ENCODE measurements around the gene NIPSNAP3A.

Gene NIPSNAP3A

DNA sequence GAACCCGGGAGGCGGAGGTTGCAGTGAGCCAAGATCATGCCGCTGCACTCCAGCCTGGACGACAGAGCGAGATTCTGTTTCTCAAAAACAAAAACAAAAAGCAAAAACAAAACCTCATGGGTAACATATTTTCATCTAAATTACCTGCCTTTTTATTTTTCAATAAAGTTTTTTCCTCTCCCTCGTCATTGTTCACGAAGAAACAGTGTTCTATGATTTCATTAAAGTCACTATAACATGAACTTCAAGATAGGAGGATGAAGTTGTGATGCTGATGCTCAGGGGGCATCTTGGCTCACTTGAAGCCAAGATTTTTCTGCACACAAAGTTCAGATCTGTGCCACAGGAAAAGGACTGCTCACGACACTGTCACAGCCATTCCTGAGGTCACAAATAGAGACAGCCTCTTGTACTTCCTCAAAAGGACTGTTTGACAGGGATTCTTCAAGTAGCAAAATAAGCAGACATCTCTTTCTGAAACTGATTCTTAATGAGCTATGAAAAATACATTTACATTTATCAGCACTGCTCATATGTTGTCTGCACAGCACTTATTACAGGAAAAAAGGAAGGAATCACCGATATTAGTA lies 32.6 kb downstream of the NIPSNAP3A start:
- no peaks in the 10 kb centered on the region for H3K27me3 ChIP-seq (ENCODE audit: insufficient read depth, low read length)
- H3K4me2 ChIP-seq (ENCODE audit: low read length), result no peak overlapping the region
- H3K79me1 ChIP-seq (ENCODE audit: low read length), result no peaks in the 10 kb centered on the region
- H4K8ac ChIP-seq (ENCODE audit: low read depth, low read length), result no peak overlapping the region
- no peaks in the 10 kb centered on the region for H3K79me2 ChIP-seq (ENCODE audit: control insufficient read depth, insufficient read depth, low read length, poor library complexity)
- H3K23ac ChIP-seq (ENCODE audit: low read length), result no peak overlapping the region
- H3K27ac ChIP-seq (ENCODE audit: low read depth, low read length), result no peak overlapping the region
- H3K14ac ChIP-seq (ENCODE audit: low read length), result no peak overlapping the region
- no peak overlapping the region for H2AK5ac ChIP-seq (ENCODE audit: low read length)
- H2BK12ac ChIP-seq (ENCODE audit: low read length), result no peak overlapping the region
- no peaks in the 10 kb centered on the region for H3K9me3 ChIP-seq (ENCODE audit: insufficient read depth, low read depth, low read length)
- no CpG with 5 or more reads among the region's 9 CpGs for WGBS (ENCODE audit: extremely low coverage, insufficient coverage, insufficient read length)
- no peak overlapping the region for H4K91ac ChIP-seq (ENCODE audit: low read depth, low read length)
- no peak for DNase-seq
- H4K12ac ChIP-seq (ENCODE audit: low read depth, low read length), result no peak overlapping the region
- H3K4ac ChIP-seq (ENCODE audit: low read depth, low read length), result no peak overlapping the region
- no peak overlapping the region for H3K4me3 ChIP-seq (ENCODE audit: low read depth, low read length)
- H3K36me3 ChIP-seq (ENCODE audit: control insufficient read depth in 1 of 2, insufficient read depth in 2 of 2, low read length in 2 of 2), result peaks cover 0 to 3% of the 10 kb centered on the region in 2 experiments
- H3K9ac ChIP-seq (ENCODE audit: low read length), result no peak overlapping the region
- H2AFZ ChIP-seq (ENCODE audit: insufficient read depth, low read length, poor library complexity), result no peak overlapping the region
- no peak overlapping the region for H2BK120ac ChIP-seq (ENCODE audit: insufficient read depth, low read length, poor library complexity)
- H3K18ac ChIP-seq (ENCODE audit: low read length), result no peak overlapping the region
- H2BK5ac ChIP-seq (ENCODE audit: low read depth, low read length, poor library complexity), result no peak overlapping the region
- no peaks in the 10 kb centered on the region for H3K4me1 ChIP-seq (ENCODE audit: control insufficient read depth in 1 of 2, insufficient read depth in 2 of 2, low read length in 2 of 2)

DNA sequence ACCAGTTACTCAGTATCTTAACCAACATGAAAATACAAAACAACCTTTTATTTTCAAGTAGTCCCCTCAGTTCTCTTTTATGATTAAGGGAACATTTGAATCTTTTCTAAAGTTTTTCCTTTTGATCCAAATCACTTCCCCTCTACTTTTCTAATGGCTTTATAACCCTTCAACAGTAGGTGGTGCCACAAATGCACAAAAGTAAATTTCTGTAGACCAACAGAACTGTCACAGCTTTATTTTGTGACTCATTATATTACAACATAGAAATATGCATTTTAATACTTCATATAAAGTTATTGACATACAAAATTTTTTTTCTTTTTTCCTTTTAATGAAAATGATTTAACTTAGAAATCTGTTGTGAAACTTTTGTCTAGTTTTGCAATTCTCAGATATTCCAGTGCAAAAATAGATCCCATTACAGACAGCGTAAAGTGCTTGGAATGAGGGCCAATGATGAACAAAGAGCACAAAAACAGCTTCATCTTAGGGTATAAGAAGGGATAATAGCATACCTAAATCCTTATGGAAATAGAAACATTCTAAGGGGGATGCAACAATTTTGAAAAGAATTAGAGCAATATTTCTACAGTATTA lies 33.4 kb downstream of the NIPSNAP3A start:
- DNase-seq, result no peak
- Histone ChIP-seq H3K27ac (ENCODE audit: low read depth, low read length) (no peak overlapping the region), H3K4me2 (ENCODE audit: low read length) (no peak overlapping the region)

GRCh38 chr9:104783588-104783987 lies 36.1 kb downstream of the NIPSNAP3A start:
- H3K23ac ChIP-seq (ENCODE audit: low read length), result no peak overlapping the region
- no peak overlapping the region for H3K4me2 ChIP-seq (ENCODE audit: low read length)
- no peaks in the 10 kb centered on the region for H3K9me3 ChIP-seq (ENCODE audit: insufficient read depth, low read depth, low read length)

More for the DNA sequence above, 33.4 kb downstream of the NIPSNAP3A start:
- no peak overlapping the region for H3K14ac ChIP-seq (ENCODE audit: low read length)
- H3K27me3 ChIP-seq (ENCODE audit: insufficient read depth, low read length), result no peaks in the 10 kb centered on the region
- no peak overlapping the region for H3K9ac ChIP-seq (ENCODE audit: low read length)
- H2BK5ac ChIP-seq (ENCODE audit: low read depth, low read length, poor library complexity), result no peak overlapping the region
- H2BK120ac ChIP-seq (ENCODE audit: insufficient read depth, low read length, poor library complexity), result no peak overlapping the region
- peaks cover 0 to 6% of the 10 kb centered on the region in 2 experiments for H3K36me3 ChIP-seq (ENCODE audit: control insufficient read depth in 1 of 2, insufficient read depth in 2 of 2, low read length in 2 of 2)
- no peak overlapping the region for H4K91ac ChIP-seq (ENCODE audit: low read depth, low read length)
- H3K18ac ChIP-seq (ENCODE audit: low read length), result no peak overlapping the region
- H4K12ac ChIP-seq (ENCODE audit: low read depth, low read length), result no peak overlapping the region
- no peak overlapping the region for H3K4ac ChIP-seq (ENCODE audit: low read depth, low read length)
- H3K9me3 ChIP-seq (ENCODE audit: insufficient read depth, low read depth, low read length), result no peaks in the 10 kb centered on the region
- no peaks in the 10 kb centered on the region for H3K4me1 ChIP-seq (ENCODE audit: control insufficient read depth in 1 of 2, insufficient read depth in 2 of 2, low read length in 2 of 2)
- no peak overlapping the region for H2AFZ ChIP-seq (ENCODE audit: insufficient read depth, low read length, poor library complexity)
- no peak overlapping the region for H2AK5ac ChIP-seq (ENCODE audit: low read length)
- H2BK12ac ChIP-seq (ENCODE audit: low read length), result no peak overlapping the region
- H3K23ac ChIP-seq (ENCODE audit: low read length), result no peak overlapping the region
- no peaks in the 10 kb centered on the region for H3K79me2 ChIP-seq (ENCODE audit: control insufficient read depth, insufficient read depth, low read length, poor library complexity)
- H3K4me3 ChIP-seq (ENCODE audit: low read depth, low read length), result no peak overlapping the region
- no peaks in the 10 kb centered on the region for H3K79me1 ChIP-seq (ENCODE audit: low read length)
- no CpG with 5 or more reads among the region's 1 CpG for WGBS (ENCODE audit: extremely low coverage, insufficient coverage, insufficient read length)
- H4K8ac ChIP-seq (ENCODE audit: low read depth, low read length), result no peak overlapping the region

GRCh38 chr9:104784098-104784497 lies 36.6 kb downstream of the NIPSNAP3A start:
- Histone ChIP-seq H3K27ac (ENCODE audit: low read depth, low read length) (no peak overlapping the region), H4K8ac (ENCODE audit: low read depth, low read length) (no peak overlapping the region), H3K79me1 (ENCODE audit: low read length) (peaks cover 8% of the 10 kb centered on the region), H3K27me3 (ENCODE audit: insufficient read depth, low read length) (no peaks in the 10 kb centered on the region), H2BK12ac (ENCODE audit: low read length) (no peak overlapping the region), H2BK120ac (ENCODE audit: insufficient read depth, low read length, poor library complexity) (no peak overlapping the region), H3K4me3 (ENCODE audit: low read depth, low read length) (no peak overlapping the region), H3K23ac (ENCODE audit: low read length) (no peak overlapping the region), H3K18ac (ENCODE audit: low read length) (no peak overlapping the region), H2BK5ac (ENCODE audit: low read depth, low read length, poor library complexity) (no peak overlapping the region), H4K91ac (ENCODE audit: low read depth, low read length) (no peak overlapping the region), H4K12ac (ENCODE audit: low read depth, low read length) (no peak overlapping the region), H3K9me3 (ENCODE audit: insufficient read depth, low read depth, low read length) (no peaks in the 10 kb centered on the region), H3K4me1 (ENCODE audit: control insufficient read depth in 1 of 2, insufficient read depth in 2 of 2, low read length in 2 of 2) (peaks cover 10 to 11% of the 10 kb centered on the region in 2 experiments), H2AK5ac (ENCODE audit: low read length) (no peak overlapping the region), H3K14ac (ENCODE audit: low read length) (no peak overlapping the region), H3K9ac (ENCODE audit: low read length) (no peak overlapping the region), H2AFZ (ENCODE audit: insufficient read depth, low read length, poor library complexity) (no peak overlapping the region), H3K4me2 (ENCODE audit: low read length) (no peak overlapping the region), H3K36me3 (ENCODE audit: control insufficient read depth in 1 of 2, insufficient read depth in 2 of 2, low read length in 2 of 2) (peaks cover 2 to 10% of the 10 kb centered on the region in 2 experiments), H3K79me2 (ENCODE audit: control insufficient read depth, insufficient read depth, low read length, poor library complexity) (no peaks in the 10 kb centered on the region), H3K4ac (ENCODE audit: low read depth, low read length) (no peak overlapping the region)
- no peak for DNase-seq
- no CpG with 5 or more reads among the region's 2 CpGs for WGBS (ENCODE audit: extremely low coverage, insufficient coverage, insufficient read length)

More at GRCh38 chr9:104783588-104783987, 36.1 kb downstream of the NIPSNAP3A start:
- Histone ChIP-seq H3K79me2 (ENCODE audit: control insufficient read depth, insufficient read depth, low read length, poor library complexity) (no peaks in the 10 kb centered on the region), H2AFZ (ENCODE audit: insufficient read depth, low read length, poor library complexity) (no peak overlapping the region), H3K27ac (ENCODE audit: low read depth, low read length) (no peak overlapping the region), H2AK5ac (ENCODE audit: low read length) (no peak overlapping the region), H3K14ac (ENCODE audit: low read length) (no peak overlapping the region), H4K12ac (ENCODE audit: low read depth, low read length) (no peak overlapping the region), H4K91ac (ENCODE audit: low read depth, low read length) (no peak overlapping the region), H3K9ac (ENCODE audit: low read length) (no peak overlapping the region), H2BK120ac (ENCODE audit: insufficient read depth, low read length, poor library complexity) (no peak overlapping the region), H2BK5ac (ENCODE audit: low read depth, low read length, poor library complexity) (no peak overlapping the region), H3K4me1 (ENCODE audit: control insufficient read depth in 1 of 2, insufficient read depth in 2 of 2, low read length in 2 of 2) (peaks cover 10 to 11% of the 10 kb centered on the region in 2 experiments), H4K8ac (ENCODE audit: low read depth, low read length) (no peak overlapping the region), H3K79me1 (ENCODE audit: low read length) (peaks cover 7% of the 10 kb centered on the region), H3K27me3 (ENCODE audit: insufficient read depth, low read length) (no peaks in the 10 kb centered on the region), H3K36me3 (ENCODE audit: control insufficient read depth in 1 of 2, insufficient read depth in 2 of 2, low read length in 2 of 2) (peaks cover 2 to 6% of the 10 kb centered on the region in 2 experiments), H3K18ac (ENCODE audit: low read length) (no peak overlapping the region), H2BK12ac (ENCODE audit: low read length) (no peak overlapping the region), H3K4ac (ENCODE audit: low read depth, low read length) (no peak overlapping the region), H3K4me3 (ENCODE audit: low read depth, low read length) (no peak overlapping the region)
- no peak for DNase-seq
- WGBS (ENCODE audit: extremely low coverage, insufficient coverage, insufficient read length), result no CpG with 5 or more reads among the region's 4 CpGs
